ENCODE measurements around the gene GALK1.
A peak's percentile ranks its signal among the peaks of the same experiment; 100 is the strongest.

The GALK1 gene

GRCh38 chr17:75722542-75723095 lies 42.4 kb downstream of the GALK1 start:
- DNase-seq = no peak

- DNase-seq = no peak
These were observed 42.9 kb downstream of the GALK1 start for GRCh38 chr17:75722076-75722475.

- no peak for DNase-seq
These were observed 43.5 kb downstream of the GALK1 start for GRCh38 chr17:75721463-75722011.

GRCh38 chr17:75720656-75721462 lies 44.1 kb downstream of the GALK1 start, which contains the start of gene ITGB4:
Gene ITGB4 (plus strand): TSS chr17:75721459. CDS start chr17:75724704, 3,245 bp downstream.
- DNase-seq = peak; percentile 74

- DNase-seq = no peak
These were observed 45.3 kb downstream of the GALK1 start for GRCh38 chr17:75719732-75720131.

GRCh38 chr17:75712446-75712845 lies 52.5 kb downstream of the GALK1 start:
- no peak for DNase-seq
